MCF 10A (cell line): ENCODE results near the gene SEMG2. TPM values are rescaled to one million over a fixed set of nuclear protein-coding genes. Genes with fewer than 3 reads are reported as not detected.

Source experiments
- BruUV-seq: library from RNA; stranded (reverse); fragments of 400-500 nt; replicated peaks from 2 replicates; lab custom pipeline; 2021; lab: Mats Ljungman, UMichigan
- CTCF ChIA-PET: fragments of 300-600 bp; sonication (Branson Sonifier 250); formaldehyde crosslinking; extraction: SDS; loops from one replicate; lab custom pipeline; 2021; ENCODE audit warnings: antibody characterized with exemption, inconsistent platforms; lab: Yijun Ruan, JAX
- POLR2A ChIA-PET: fragments of 300-600, 350-650 bp; sonication (Branson Sonifier 250); formaldehyde crosslinking; extraction: SDS; loops from one replicate; lab custom pipeline; 2020; ENCODE audit warnings: antibody characterized with exemption, inconsistent platforms; lab: Yijun Ruan, JAX
- DNase-seq: peaks from one replicate; pipeline ENCODE4 v3.0.0-alpha.2; 2018; ENCODE audit not compliant: unreplicated experiment
- H3K27ac Mint-ChIP-seq: one replicate; pipeline ENCODE4 v1.8.0; 2022; ENCODE audit warnings: mild to moderate bottlenecking, low read depth, mixed read lengths; ENCODE audit not compliant: unreplicated experiment
- H3K27me3 Mint-ChIP-seq: one replicate; pipeline ENCODE4 v1.8.0; 2022; ENCODE audit warnings: mixed read lengths; ENCODE audit not compliant: insufficient read depth, unreplicated experiment
- H3K36me3 Mint-ChIP-seq: one replicate; pipeline ENCODE4 v1.8.0; 2022; ENCODE audit warnings: mild to moderate bottlenecking, moderate library complexity, mixed read lengths; ENCODE audit not compliant: insufficient read depth, unreplicated experiment
- H3K4me1 Mint-ChIP-seq: one replicate; pipeline ENCODE4 v1.8.0; 2022; ENCODE audit warnings: mixed read lengths; ENCODE audit not compliant: insufficient read depth, unreplicated experiment
- H3K4me3 Mint-ChIP-seq: one replicate; pipeline ENCODE4 v1.8.0; 2022; ENCODE audit warnings: mild to moderate bottlenecking, moderate library complexity, mixed read lengths; ENCODE audit not compliant: unreplicated experiment
- H3K9me3 Mint-ChIP-seq: one replicate; pipeline ENCODE4 v1.8.0; 2022; ENCODE audit warnings: mixed read lengths; ENCODE audit not compliant: unreplicated experiment
- intact Hi-C: fragments of 100-400 bp; cut with micrococcal nuclease; formaldehyde crosslinking; loops from 2 replicates; pipeline ENCODE4 v1.14.1; 2022
- total RNA-seq: library from RNA; stranded (reverse); gene quantifications from 2 replicates; pipeline ENCODE4 v1.2.3, GENCODE V29; 2022
- TF ChIP-seq, protein P1 (sequence below): fragments of 200-600 bp; IDR thresholded peaks from one replicate; pipeline ENCODE4 v1.8.0; 2022; ENCODE audit warnings: antibody characterized with exemption, mild to moderate bottlenecking; ENCODE audit not compliant: unreplicated experiment

SEMG2 gene
- total RNA-seq, 1 experiment from 2014 or later, result not detected

DNA sequence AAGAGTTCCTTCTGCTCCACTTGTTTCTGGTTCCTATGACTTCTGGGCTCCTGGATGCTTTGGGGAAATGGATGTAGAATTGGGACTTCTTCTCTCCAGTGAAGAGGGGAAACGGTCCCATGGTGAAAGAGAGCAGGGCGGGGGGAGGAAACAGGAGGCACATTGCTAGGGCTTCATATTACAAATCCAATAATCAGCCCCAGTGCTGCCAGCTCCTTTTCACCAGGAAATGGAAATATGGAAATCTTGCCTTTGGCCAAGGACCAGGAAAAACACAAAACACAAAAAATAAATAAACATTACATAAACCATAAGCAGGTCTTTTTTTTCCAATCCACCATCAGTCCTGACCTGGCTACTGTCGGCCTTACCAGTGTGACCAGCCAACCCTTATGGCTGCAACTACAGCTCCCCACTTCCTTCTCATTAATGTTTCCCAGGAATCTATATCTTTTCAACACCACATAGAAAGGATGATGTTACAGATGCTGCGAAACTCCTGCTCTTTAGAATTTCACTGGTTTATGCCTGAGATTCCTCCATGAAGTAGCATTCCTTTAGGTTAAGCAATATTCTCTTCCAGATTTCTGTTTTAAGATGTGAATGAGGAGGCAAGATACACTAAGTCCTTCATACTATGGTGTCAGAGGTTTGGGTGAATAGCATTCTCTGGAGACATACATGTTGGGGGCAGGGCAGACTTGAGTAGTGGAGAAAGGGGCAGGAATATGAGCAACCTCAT, 44.5 kb upstream of the SEMG2 start:
- peaks cover 23% of the 10 kb centered on the region for H3K4me1 Mint-ChIP-seq
- CTCF ChIA-PET, result interaction anchor here (0.5 to 1.8 kb wide), 6 partner anchors 13 to 1685 kb away, joined by 3 to 6 read pairs (median 3); no protein-coding TSS in a partner anchor
- no peaks in the 10 kb centered on the region for H3K9me3 Mint-ChIP-seq
- H3K36me3 Mint-ChIP-seq, result no peaks in the 10 kb centered on the region
- intact Hi-C loops, result no loop called here
- no peak overlapping the region for H3K4me3 Mint-ChIP-seq
- TF ChIP-seq, protein P1, sequence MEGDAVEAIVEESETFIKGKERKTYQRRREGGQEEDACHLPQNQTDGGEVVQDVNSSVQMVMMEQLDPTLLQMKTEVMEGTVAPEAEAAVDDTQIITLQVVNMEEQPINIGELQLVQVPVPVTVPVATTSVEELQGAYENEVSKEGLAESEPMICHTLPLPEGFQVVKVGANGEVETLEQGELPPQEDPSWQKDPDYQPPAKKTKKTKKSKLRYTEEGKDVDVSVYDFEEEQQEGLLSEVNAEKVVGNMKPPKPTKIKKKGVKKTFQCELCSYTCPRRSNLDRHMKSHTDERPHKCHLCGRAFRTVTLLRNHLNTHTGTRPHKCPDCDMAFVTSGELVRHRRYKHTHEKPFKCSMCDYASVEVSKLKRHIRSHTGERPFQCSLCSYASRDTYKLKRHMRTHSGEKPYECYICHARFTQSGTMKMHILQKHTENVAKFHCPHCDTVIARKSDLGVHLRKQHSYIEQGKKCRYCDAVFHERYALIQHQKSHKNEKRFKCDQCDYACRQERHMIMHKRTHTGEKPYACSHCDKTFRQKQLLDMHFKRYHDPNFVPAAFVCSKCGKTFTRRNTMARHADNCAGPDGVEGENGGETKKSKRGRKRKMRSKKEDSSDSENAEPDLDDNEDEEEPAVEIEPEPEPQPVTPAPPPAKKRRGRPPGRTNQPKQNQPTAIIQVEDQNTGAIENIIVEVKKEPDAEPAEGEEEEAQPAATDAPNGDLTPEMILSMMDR, result no peak
- H3K27me3 Mint-ChIP-seq, result no peaks in the 10 kb centered on the region
- POLR2A ChIA-PET, result interaction anchor here (0.6 to 0.8 kb wide), 3 partner anchors 10 to 339 kb away, joined by 3 to 4 read pairs (median 3); partner anchors contain the start of gene SPINT3
- BruUV-seq, result no TSS peak
- no peak overlapping the region for H3K27ac Mint-ChIP-seq
- DNase-seq, result peak; percentile 62

DNA sequence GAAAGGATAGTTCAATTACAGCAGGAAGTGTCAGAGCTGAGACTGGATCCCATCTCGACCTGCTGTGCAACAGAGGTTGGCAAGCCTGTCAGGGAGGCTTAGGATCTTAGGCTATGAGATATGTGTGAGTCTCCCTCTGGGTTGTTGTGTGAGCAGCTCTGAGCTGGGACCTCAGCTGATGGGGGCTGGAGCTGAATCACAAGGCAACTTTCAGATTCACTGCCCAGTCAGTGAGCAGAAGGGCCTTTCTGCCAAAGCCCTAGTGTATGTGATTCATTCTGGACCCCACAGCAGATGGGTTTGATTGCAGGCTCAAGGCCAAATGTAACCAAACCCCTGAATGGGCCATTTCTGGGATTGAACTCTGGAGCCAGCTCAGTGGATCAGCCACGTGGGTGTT, 42.0 kb upstream of the SEMG2 start:
- H3K9me3 Mint-ChIP-seq, result no peaks in the 10 kb centered on the region
- CTCF ChIA-PET, result interaction anchor here (1.5 kb wide), 1 partner anchor 115 kb away, joined by 4 read pairs; no protein-coding TSS in a partner anchor
- POLR2A ChIA-PET, result no interaction called here

DNA sequence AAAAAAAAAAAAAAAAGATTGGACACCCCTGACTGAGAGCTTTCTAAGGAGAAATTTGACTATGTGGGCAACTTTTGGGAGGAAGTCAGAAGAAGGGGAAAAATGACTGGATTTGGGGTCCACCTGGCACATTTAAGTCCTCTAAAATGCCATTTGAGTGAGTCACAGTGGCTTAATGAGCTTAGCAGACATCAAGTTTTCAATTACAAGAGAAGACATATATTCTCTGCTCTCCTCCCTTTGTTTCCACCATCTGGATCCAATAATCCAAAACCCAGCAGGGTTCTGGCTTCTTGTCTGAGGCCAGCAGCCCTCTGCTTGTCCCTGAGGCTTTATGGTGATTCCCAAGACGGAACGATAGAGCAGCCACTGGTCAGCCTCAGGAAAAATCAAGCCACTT, 39.5 kb upstream of the SEMG2 start:
- TF ChIP-seq, protein P1, result no peak
- POLR2A ChIA-PET, result interaction anchor here (0.6 to 1.5 kb wide), 3 partner anchors 9 to 160 kb away, joined by 3 read pairs; no protein-coding TSS in a partner anchor
- DNase-seq, result no peak
- CTCF ChIA-PET, result interaction anchor here (0.6 to 2.6 kb wide), 6 partner anchors 9 to 558 kb away, joined by 3 to 14 read pairs (median 3); no protein-coding TSS in a partner anchor
- no peaks in the 10 kb centered on the region for H3K9me3 Mint-ChIP-seq
- H3K4me1 Mint-ChIP-seq, result peaks cover 4% of the 10 kb centered on the region
- no TSS peak for BruUV-seq
- H3K36me3 Mint-ChIP-seq, result no peaks in the 10 kb centered on the region
- H3K27me3 Mint-ChIP-seq, result no peaks in the 10 kb centered on the region
- intact Hi-C loops, result no loop called here
- H3K4me3 Mint-ChIP-seq, result no peak overlapping the region
- H3K27ac Mint-ChIP-seq, result no peak overlapping the region

More for the DNA sequence above, 42.0 kb upstream of the SEMG2 start:
- TF ChIP-seq, protein P1, result no peak
- intact Hi-C loops, result no loop called here
- Mint-ChIP-seq H3K27me3 (no peaks in the 10 kb centered on the region), H3K27ac (no peak overlapping the region), H3K4me1 (peaks cover 17% of the 10 kb centered on the region), H3K4me3 (no peak overlapping the region), H3K36me3 (no peaks in the 10 kb centered on the region)
- no peak for DNase-seq
- no TSS peak for BruUV-seq

DNA sequence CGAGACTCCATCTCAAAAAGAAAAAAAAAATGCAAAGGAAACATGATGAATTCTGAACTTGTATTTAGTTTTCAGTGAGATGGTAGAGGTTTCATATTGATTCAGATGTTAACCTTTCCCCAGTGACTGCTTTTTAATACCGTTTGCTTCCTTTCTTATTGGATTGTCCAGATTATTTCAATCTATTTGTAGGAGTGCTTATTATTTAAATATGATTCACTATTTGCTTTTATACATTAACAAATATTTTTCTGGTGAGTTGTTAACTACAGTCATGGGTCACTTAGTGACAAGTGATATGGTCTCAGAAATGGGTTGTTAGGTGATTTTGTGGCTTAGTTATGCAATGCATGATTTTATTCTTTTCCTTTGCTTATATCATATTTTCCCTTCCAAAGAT, 38.1 kb upstream of the SEMG2 start:
- ChIA-PET POLR2A (interaction anchor here (0.6 to 1.1 kb wide), 2 partner anchors 11 to 71 kb away, joined by 3 read pairs; no protein-coding TSS in a partner anchor), CTCF (interaction anchor here (0.9 kb wide), 1 partner anchor 117 kb away, joined by 6 read pairs; no protein-coding TSS in a partner anchor)
- Mint-ChIP-seq H3K27me3 (no peaks in the 10 kb centered on the region), H3K9me3 (no peaks in the 10 kb centered on the region), H3K36me3 (no peaks in the 10 kb centered on the region), H3K4me3 (no peak overlapping the region), H3K4me1 (no peaks in the 10 kb centered on the region), H3K27ac (no peak overlapping the region)
- TF ChIP-seq, protein P1, result no peak
- BruUV-seq, result no TSS peak
- intact Hi-C loops, result no loop called here
- no peak for DNase-seq
